AG20443 (cell line): ENCODE data around the gene ATG9A.
"Not testable (repeated sequence)": the region's sequence is repeated elsewhere in the genome, so short reads cannot be mapped to it uniquely, and the experiment has no call there.

Source experiments
- DNase-seq: peaks from one replicate; pipeline ENCODE4 v3.0.0; 2012; ENCODE audit warnings: low spot score, mixed read lengths

ATG9A gene

DNA sequence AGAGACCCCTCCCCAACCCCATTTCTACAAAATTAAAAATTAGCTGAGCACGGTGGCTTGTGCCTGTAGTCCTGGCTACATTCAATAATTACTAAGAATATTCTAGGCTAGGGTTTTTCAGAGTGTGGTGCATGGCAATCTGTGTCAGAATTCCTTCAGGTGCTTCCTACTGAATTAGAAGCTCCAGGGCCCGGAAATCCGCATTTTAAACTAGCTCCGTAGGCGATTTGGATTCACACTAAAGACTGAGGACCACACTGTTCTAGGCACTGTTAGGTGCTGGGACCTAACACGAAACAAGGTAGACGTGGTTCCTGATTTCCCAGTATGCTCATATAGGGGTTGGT lies 23.5 kb downstream of the ATG9A start:
- no peak for DNase-seq

DNA sequence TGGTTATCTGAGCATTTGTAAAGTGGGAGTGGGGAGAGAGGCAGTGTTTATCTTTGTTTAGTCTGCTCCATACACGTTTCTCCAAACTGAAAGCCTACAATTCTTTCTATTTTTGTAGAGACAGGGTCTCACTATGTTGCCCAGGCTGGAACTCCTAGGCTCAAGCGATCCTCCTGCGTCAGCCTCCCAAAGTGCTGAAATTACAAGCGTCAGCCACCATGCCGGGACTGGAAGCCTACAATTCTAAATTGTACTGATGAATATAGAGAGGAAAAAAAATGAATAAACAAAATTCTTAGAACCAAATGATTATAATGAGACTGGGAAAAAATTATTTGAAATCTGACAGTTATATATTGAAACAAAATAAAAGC lies 24.3 kb downstream of the ATG9A start:
- no peak for DNase-seq

GRCh38 chr2:219204425-219205164 lies 24.8 kb downstream of the ATG9A start:
- DNase-seq = no peak

GRCh38 chr2:219201331-219201730 lies 28.1 kb downstream of the ATG9A start:
- not testable (repeated sequence) for DNase-seq

- not testable (repeated sequence) for DNase-seq
Observed at GRCh38 chr2:219200502-219201326, 28.7 kb downstream of the ATG9A start.

GRCh38 chr2:219199470-219200211 lies 29.8 kb downstream of the ATG9A start:
- DNase-seq = no peak

GRCh38 chr2:219198974-219199373 lies 30.5 kb downstream of the ATG9A start:
- DNase-seq = no peak

- DNase-seq = no peak
Observed at GRCh38 chr2:219197388-219197787, 32.0 kb downstream of the ATG9A start.

GRCh38 chr2:219186754-219187456 lies 42.5 kb downstream of the ATG9A start:
- DNase-seq = no peak

DNA sequence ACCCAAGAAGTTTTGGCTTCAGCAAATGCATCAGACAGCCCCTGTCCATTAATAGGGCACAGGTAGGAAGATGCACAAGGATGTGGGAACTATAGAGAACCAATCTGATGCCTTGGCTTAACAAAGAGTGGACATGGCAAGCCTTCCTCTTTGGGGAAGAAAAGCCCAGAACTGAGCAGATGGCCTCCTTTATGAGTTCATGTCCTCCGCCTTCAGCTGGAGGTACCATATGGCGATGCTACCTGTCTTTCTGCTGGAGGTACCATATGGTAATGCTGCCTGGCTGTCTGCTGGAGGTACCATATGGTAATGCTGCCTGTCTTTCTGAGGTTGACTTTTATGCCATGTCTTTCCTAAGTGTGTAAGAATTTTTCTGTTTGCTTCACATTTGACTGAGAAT lies 45.3 kb downstream of the ATG9A start:
- no peak for DNase-seq

GRCh38 chr2:219183151-219183772 lies 46.2 kb downstream of the ATG9A start:
- no peak for DNase-seq

DNA sequence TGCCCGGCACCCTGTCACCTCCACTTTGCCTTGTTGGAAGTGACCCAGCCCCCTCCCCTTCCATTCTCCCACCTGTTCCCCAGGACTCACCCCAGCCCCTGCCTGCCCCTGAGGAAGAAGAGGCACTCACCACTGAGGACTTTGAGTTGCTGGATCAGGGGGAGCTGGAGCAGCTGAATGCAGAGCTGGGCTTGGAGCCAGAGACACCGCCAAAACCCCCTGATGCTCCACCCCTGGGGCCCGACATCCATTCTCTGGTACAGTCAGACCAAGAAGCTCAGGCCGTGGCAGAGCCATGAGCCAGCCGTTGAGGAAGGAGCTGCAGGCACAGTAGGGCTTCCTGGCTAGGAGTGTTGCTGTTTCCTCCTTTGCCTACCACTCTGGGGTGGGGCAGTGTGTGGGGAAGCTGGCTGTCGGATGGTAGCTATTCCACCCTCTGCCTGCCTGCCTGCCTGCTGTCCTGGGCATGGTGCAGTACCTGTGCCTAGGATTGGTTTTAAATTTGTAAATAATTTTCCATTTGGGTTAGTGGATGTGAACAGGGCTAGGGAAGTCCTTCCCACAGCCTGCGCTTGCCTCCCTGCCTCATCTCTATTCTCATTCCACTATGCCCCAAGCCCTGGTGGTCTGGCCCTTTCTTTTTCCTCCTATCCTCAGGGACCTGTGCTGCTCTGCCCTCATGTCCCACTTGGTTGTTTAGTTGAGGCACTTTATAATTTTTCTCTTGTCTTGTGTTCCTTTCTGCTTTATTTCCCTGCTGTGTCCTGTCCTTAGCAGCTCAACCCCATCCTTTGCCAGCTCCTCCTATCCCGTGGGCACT lies 46.9 kb downstream of the ATG9A start:
- DNase-seq = no peak

DNA sequence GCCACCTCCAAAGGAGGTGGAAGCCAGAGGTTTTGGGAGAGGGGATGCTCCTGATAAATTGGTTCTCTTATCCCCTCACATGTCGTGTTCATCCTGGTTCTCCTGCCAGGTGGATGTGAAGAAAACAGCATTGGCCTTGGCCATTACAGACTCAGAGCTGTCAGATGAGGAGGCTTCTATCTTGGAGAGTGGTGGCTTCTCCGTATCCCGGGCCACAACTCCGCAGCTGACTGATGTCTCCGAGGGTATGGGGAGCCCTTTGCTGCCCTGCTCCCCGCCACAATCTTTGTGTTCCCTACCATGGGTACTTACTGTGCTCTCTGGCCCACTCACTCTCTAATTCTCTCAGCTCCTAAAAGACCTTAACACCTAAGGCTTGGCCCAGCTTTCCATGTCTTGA lies 47.9 kb downstream of the ATG9A start:
- no peak for DNase-seq

- no peak for DNase-seq
Observed at GRCh38 chr2:219180961-219181360, 48.5 kb downstream of the ATG9A start.

DNA sequence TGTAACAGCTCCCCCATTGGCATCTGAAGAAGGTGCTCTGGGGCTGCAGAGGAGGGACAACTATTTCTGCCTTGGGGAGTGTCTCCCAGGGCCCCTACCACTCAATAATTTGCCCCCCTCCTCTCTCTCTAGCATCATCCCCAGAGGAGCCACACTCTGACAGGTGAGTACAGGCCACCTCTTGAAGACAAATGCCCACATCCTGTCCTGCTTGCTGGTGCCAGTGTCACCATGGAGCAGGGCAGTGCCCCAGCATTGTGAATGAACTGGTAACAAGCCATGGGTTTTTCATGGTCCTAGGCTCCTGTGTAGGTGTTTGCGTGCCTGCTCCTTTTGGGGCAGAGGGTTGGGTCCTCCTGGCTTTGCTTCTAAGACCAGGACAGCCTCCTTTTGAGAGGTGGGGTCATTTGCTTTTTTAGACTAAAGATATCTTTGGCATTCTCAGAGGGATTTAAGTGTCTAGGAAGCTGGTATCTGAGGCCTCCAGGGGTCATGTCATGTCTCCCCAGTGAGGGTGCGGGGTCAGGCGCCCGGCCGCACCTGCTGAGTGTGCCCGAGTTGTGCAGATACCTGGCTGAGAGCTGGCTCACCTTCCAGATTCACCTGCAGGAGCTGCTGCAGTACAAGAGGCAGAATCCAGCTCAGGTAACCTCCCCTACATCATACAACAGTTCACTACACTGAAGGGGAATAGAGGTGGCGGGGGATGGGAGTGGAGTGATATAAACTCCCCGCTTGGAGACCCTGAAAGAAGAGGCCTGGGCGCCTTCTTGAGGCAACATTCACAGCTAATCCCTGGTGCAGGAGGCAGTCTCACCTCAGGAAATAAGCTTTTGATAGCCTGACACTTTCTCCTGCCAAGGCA lies 49.6 kb downstream of the ATG9A start:
- DNase-seq = no peak

GRCh38 chr2:219178377-219179175 lies 50.9 kb downstream of the ATG9A start:
- peak; percentile 62 for DNase-seq

DNA sequence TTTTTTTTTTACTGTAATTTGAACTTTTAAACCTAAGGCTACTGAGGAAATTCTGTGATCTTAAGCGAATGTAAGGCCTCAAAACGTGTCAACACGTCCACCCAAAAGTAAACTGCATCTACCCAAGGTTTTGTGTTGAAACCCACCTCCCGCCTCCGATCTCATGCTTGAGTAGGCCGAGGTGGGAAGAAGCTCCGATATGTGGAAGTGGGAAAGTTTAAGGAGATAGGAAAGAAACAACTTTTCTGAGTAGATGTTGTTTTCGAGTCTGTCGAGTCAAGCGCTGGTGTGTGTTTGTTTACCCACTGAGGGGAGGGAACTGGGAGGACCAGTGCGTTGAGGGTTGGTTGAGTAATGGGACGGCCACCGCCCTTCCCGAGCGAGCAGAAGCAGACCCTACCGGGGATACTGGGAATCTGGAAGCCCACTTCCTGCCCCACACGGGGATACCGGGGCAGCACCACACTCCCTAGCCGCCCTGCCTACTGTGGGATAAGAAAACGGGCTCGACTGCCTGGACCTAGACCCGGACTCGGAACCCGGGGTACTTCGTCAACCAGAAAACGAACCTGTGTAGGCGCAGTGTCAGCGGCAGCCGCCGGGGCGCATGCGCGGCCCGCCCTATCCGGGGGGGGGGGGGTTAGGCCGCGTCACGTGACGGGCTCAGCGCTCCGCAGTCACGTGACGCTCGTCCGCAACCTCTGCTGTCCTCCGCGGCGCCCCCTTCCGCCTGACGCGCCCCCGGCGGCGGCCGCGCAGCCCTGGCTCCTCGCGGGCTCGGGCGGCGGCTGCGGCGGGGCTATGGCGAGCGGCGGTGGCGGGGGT lies 51.7 kb downstream of the ATG9A start, which contains the start of gene RETREG2:
Gene RETREG2 (plus strand): TSS at position 724 of the 825 bp plus-strand sequence. CDS start 78 bp downstream, at position 802.
- peak; percentile 100 for DNase-seq
